T follicular helper cell (primary cell): ENCODE results near the gene NR2F2.

Experiments used
- DNase-seq: peaks from one replicate; pipeline ENCODE4 v3.0.0-alpha.2; 2020; ENCODE audit warnings: low read depth

The NR2F2 gene

DNA sequence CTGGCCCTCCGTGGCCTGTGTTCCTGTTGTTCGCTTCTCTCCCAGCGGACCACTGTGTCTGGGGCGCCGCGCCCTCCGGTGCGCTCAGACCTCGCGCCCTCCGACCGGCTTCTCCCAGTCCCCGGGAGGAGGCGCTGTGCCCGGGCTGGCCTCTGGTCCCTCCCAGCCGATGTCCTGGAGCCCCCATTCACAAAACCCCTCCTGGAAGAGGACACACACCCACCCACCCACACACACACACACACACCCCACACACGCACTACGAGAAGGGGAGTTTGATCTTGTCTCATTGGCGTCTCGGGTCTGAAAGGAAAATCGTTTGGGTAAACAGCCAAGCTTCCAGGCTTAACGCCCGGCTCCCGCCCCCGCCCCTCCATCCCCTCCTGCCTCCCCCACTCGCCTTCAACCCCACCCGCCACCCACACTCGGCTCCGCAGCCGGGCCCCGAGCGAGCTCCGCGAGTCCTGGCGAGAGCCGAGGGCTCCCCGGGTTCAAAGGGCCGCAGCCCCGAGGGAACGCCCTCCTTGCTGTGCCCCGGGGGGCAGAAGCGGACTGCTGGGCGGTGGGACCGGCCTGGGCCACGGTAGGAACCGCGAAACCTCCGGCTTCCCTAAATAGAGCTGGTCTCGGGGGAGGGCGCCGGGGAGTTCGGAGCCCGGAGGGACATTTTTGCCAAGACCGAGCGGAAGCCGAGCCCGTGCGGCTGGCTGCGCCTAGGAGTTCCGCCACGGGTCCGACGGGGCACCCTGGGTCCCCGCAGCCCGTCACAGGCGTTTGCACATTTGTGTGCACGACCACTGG is 23.6 kb downstream of the NR2F2 start:
- DNase-seq: no peak

- DNase-seq: no peak
Measured at GRCh38 chr15:96354731-96355567, 24.4 kb downstream of the NR2F2 start.

DNA sequence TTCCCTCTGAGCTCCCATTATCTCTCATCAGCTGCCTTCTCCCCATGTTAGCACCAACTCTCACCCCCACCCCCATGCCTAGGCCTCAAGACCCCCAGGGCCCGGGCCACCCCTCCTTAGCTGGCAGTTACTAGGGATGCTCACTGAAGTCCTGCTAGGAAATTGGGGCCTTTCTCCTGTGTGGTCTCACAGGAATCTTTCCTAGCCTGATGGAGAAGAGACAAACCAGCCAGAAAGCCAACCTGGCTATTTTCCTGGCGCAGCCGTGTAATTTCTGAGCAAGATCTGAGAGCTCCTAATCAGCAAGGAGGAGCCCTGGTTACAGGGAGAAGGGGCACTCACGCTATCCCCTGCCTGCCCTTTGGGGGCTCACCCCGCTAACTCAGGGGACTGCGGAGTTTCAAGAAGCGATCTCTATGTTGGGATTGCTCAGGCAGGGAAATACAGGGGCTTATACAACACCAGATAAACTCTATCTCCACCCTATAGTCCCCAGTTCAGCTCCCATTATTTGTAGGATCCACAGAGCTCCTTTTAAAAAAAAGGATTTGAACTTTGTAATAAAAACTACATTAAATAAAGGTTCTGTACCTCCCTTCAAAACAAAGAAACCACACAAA is 25.2 kb downstream of the NR2F2 start:
- no peak for DNase-seq

DNA sequence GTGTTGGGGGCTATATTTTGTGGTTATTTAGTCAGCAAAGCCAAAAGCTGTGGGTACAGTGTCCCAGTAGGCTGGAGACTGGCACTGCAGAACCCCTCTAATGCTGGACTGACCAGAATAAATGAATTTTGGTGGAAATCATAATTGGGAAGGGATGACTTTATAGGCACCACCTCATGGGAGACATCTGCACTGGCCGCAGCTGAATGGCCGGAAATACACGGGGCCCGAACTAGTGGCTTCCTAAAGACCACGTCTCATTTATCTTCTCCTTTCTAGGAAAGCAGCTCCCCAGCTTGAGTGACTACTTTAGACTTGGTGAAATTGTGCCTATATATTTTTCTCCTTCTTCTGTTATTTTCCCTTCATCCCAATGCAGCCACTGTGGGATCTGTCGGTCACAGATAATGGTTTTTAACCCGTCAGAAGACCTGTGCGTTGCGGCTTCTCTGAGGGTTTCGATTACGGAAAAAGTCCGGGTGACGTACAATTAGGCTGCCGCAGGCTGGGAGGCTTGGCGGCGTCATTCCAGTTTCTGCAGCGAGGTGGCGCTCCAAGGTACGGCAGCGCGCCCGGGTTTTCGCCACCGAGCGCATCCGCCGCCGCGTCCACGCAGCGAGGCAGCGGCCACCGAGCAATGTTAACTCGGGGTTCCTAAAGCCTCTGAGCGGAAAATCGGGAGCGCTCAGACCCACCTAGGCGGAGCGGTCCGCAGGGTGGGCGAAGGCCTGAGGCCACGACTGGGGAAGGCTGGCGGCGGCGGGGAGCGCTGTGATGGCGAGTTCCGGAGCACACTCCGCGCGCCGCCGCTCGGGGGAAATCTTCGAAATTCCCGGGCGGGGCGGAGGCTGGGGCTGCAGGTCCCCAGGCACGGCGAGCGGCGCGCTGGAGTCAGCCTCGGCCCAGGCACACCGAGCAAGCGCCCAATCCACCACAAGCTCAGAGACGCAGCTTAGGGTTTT is 26.3 kb downstream of the NR2F2 start:
- DNase-seq: peak; percentile 32

DNA sequence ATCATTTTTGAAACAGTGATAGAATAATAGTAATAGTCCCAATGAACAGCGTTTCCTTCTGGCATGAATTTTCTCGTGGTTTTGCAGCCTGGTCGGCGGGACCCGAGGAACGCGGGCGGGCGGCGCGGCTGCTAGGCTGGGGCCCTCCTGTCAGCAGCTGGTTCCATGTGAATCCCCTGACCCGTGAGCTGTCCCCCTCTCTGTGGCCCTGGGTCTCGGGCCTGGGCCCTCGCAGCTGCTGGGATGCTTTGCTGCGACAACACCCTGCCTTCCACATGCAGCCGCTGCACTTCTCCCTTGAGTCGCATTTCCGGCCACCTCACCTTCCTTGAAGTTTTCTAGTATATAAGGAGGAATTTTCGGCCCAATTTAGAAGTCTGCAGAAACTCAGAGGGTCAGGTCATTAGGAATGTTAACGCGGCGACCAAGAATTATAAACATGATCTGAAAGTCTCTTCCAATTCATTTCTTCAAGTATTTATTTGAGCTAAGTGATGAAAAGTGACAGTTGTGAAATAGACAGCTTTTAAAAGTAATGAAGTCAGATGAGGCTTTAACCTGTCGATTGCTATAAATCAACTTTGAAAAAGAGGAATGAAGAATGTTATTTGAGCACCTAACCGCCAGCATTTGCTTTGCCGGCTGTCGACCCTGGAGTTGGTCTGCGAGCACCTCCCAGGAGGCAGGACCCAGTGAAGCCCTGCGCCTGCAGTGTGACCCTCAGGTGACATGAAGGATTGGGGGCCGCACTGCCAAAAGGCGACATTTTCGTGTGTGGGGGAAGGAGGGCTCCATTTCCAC is 27.7 kb downstream of the NR2F2 start:
- DNase-seq: no peak

- DNase-seq: no peak
Measured at GRCh38 chr15:96358821-96359615, 28.5 kb downstream of the NR2F2 start.

DNA sequence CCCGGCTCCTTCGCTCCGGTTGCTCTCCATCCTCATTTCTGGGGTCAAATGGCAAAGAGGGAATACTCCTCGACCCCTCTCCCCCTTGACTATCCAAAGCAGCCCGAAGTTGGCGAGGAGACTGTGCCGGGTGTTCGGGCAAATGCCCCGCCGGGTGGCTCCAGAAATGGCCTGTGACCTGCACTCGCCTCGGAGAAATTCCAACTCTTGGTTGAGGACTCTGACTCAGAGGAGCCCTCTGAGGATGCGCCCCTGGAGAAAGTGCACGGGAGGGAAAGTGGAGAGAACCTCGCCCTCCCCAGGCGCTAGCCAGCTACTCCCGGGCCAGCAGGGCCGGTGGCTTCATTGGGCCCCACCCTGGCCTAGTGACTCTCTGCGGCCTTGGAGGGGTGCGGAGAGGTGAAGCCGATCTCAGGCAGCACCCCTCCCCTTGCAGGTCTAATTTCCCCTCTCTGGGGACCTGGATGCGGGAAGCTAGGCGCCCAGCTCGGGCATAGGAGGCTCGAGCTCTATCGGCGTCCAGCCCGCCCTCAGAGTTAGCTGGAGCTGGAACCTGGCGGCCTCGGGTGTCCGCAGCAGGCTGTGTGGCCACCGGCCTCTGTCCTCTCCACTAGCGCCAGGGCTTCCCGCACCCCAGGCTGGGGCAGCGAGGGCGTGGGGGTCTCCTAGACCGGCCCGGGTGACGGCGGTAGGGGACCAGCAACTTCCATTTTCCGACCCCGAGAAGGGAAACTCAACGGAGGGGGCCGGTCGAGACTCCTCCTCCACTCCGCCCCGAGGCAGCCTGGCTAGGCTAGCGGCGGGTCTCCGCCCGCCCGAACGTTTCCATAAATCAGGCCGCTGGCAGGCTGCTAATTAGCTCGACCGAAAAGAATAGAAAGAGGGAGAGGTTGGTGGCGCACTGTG is 29.4 kb downstream of the NR2F2 start:
- no peak for DNase-seq

GRCh38 chr15:96360581-96361308 is 30.2 kb downstream of the NR2F2 start:
- DNase-seq: no peak

DNA sequence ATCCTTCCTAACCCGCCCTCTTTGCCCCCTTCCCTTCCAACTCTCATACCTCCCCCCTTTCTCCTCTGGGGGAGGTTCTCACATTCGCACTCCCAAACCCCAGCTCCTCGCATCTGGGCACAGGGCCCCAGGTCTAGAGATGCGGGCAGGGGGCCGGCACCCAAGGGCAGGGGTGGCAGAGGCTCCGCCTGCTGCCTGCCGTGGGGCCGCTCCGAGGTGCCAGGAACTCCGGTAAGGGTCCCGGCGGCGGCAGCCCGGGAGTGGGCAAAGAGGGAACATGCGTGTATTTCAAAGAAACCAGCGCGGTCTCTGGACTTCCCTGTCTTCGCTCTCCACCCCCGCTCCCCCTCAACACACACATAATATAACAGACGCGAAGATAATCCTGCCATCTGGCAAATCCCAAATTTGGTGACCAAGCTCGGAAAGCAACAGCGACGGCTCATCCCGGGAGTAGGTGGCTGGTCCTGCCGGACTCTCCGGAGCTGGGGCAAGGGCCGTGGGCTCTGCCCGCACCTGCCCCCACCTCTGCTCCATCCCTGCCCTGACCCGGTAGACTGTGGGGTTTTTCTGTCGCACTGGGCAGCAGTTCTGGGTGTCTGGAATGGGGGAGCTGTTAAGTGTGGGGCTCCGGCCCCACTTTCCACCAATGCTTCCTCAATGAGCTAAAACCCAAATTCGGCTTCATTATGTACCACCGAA is 31.0 kb downstream of the NR2F2 start:
- DNase-seq: no peak

DNA sequence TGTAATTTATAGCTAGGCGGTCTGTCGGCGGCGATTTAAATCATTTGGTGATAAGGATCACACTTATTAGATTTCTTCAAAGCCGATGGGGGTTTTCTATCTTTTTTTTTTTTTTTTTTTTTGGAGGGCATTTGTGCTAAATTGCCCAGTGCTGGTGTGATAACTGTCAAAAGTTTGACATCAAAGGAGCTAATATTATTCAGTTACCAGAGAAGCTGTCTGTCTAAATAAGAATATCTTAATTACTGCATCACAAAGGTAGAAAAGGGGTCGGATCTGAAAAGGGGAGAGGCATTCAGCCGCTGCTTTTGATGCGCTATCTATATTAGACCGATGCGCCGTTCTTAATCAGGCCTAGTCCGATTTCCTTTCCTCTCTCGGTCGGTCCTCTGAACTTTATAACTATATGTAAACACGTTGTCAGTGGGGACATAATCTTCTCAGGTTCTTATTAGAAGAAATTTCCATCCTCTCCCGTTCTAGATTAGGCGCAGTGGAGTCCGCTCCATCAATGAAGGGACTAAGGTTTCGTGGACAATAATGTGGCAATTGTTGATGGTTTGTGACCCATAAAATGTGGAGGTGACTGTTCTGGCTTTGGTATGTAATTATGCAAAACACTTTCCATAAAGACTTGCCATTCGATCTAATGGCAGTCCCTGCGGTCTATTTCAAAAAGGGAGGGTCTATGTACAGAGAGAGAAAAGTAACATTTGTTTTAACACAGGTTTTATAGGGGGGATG is 31.7 kb downstream of the NR2F2 start:
- no peak for DNase-seq

DNA sequence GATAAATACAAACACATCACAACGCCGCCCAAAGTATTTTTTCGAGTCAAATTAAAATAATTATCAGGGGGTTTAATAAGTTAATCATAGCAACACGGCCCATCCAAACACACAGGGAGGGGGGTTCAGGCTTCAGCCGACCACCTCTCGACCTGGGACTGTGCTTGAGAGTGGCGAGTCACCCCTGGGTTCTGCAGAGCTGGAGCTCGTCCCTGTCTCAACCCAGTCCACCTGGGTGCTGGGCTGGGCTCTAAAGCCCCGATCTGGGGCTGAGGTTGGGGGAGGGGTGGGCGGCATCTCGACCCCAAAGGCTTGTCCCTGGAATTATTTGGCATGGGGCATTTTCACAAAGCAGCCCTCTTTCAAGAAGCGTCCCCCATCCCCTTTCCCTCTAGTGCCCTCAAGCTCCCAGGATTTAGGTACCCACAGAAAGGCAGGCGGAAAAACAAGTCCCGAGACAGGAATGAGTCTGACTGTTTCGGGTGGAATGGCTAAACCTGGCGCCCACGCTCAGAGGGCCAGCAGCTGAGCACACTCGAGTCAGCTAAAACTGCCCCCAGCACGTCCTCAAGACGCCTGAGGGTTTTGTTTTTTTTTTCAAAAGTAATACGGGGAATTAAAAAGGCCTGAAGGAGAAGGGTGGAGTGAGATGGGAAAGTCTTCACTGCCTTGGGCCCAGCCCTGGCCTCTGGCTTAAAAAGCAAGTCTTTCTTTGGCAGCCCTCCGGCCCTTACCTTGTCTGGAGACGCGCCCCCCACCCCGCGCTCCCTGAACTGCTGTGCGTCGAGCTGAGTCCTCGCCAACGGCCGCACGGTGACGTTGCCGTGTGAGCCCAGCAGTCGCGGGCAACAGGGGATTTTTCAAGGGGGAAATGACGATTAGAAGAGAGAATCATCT is 32.5 kb downstream of the NR2F2 start:
- no peak for DNase-seq

- no peak for DNase-seq
Measured at GRCh38 chr15:96363707-96364106, 33.2 kb downstream of the NR2F2 start.

GRCh38 chr15:96365781-96366525 is 35.5 kb downstream of the NR2F2 start:
- no peak for DNase-seq

DNA sequence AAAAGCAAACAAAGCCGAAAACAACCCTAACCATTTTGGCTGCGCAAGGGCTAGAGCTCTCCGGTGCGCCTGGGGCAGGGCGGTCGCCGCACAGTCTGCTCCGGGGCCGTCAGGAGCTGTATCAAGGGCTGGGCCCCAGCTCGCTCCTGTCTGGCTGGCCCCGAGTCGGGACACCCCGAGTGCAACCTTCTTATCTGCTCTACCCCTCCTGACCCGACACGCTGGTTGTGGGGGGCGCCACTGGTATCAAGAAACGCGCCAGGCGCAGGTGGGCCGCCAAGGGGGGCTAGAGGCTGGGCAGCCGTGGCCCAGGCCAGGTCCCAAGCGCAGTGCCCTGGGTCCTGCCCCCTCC is 36.0 kb downstream of the NR2F2 start:
- DNase-seq: no peak
